WTC11 (cell line): ENCODE measurements around the gene CAPRIN1. TPM values are rescaled to one million over a fixed set of nuclear protein-coding genes. Genes with fewer than 3 reads are reported as not detected.
A peak's percentile ranks its signal among the peaks of the same experiment; 100 is the strongest.

ENCODE experiments used
- AFF4 ChIP-seq: sonication (generic); formaldehyde crosslinking; IDR thresholded peaks from 2 replicates; pipeline ENCODE4 v1.8.1; 2023; ENCODE audit warnings: mild to moderate bottlenecking, missing genetic modification reagents, borderline replicate concordance
- CBFB ChIP-seq: sonication (generic); formaldehyde crosslinking; IDR thresholded peaks from 2 replicates; pipeline ENCODE4 v1.8.1; 2022; ENCODE audit warnings: mild to moderate bottlenecking, low read depth, missing genetic modification reagents
- CREB1 ChIP-seq: sonication (generic); formaldehyde crosslinking; IDR thresholded peaks from 2 replicates; pipeline ENCODE4 v1.8.0; 2023; ENCODE audit warnings: mild to moderate bottlenecking, missing genetic modification reagents
- CTCF ChIP-seq: fragments of 200-600 bp; IDR thresholded peaks from 2 replicates; pipeline ENCODE4 v1.8.0; 2022; ENCODE audit warnings: antibody characterized with exemption
- ELF4 ChIP-seq: sonication (generic); formaldehyde crosslinking; IDR thresholded peaks from 2 replicates; pipeline ENCODE4 v1.8.1; 2022; ENCODE audit warnings: low read depth, mild to moderate bottlenecking, moderate library complexity, missing genetic modification reagents
- FOXP1 ChIP-seq: sonication (generic); formaldehyde crosslinking; IDR thresholded peaks from 2 replicates; pipeline ENCODE4 v1.8.0; 2022; ENCODE audit warnings: missing genetic modification reagents, mild to moderate bottlenecking, moderate library complexity, borderline replicate concordance
- NFE2L1 ChIP-seq: sonication (generic); formaldehyde crosslinking; IDR thresholded peaks from 2 replicates; pipeline ENCODE4 v1.8.1; 2023; ENCODE audit warnings: missing genetic modification reagents
- NR1H2 ChIP-seq: sonication (generic); formaldehyde crosslinking; IDR thresholded peaks from 2 replicates; pipeline ENCODE4 v1.9.0; 2021; ENCODE audit warnings: mild to moderate bottlenecking, moderate library complexity, missing genetic modification reagents
- NR2C2 ChIP-seq: sonication (generic); formaldehyde crosslinking; IDR thresholded peaks from 2 replicates; pipeline ENCODE4 v1.8.0; 2022; ENCODE audit warnings: mild to moderate bottlenecking, missing genetic modification reagents
- OVOL2 ChIP-seq: fragments of 250-450 bp; sonication (Bioruptor Pico); IDR thresholded peaks from 2 replicates; pipeline ENCODE4 v1.9.0; 2021; ENCODE audit warnings: mild to moderate bottlenecking, borderline replicate concordance
- PREB ChIP-seq: sonication (generic); formaldehyde crosslinking; IDR thresholded peaks from 2 replicates; pipeline ENCODE4 v1.8.1; 2022; ENCODE audit warnings: mild to moderate bottlenecking, missing genetic modification reagents, moderate library complexity, borderline replicate concordance
- SP1 ChIP-seq: sonication (generic); formaldehyde crosslinking; conservative IDR thresholded peaks from 2 replicates; pipeline ENCODE4 v1.8.1; 2022; ENCODE audit warnings: missing genetic modification reagents
- TCF7 ChIP-seq: sonication (generic); formaldehyde crosslinking; IDR thresholded peaks from 2 replicates; pipeline ENCODE4 v1.8.0; 2022; ENCODE audit warnings: mild to moderate bottlenecking, low read depth, missing genetic modification reagents, moderate library complexity
- TEAD4 ChIP-seq: sonication (generic); formaldehyde crosslinking; IDR thresholded peaks from 2 replicates; pipeline ENCODE4 v1.8.0; 2022; ENCODE audit warnings: mild to moderate bottlenecking, missing genetic modification reagents
- TP53 ChIP-seq: sonication (generic); formaldehyde crosslinking; IDR thresholded peaks from 2 replicates; pipeline ENCODE4 v1.8.1; 2023; ENCODE audit warnings: mild to moderate bottlenecking, missing genetic modification reagents
- ZNF121 ChIP-seq: sonication (generic); formaldehyde crosslinking; IDR thresholded peaks from 2 replicates; pipeline ENCODE4 v1.8.0; 2023; ENCODE audit warnings: missing genetic modification reagents
- ZNF317 ChIP-seq: sonication (generic); formaldehyde crosslinking; IDR thresholded peaks from 2 replicates; pipeline ENCODE4 v1.8.1; 2023; ENCODE audit warnings: low read depth, mild to moderate bottlenecking, moderate library complexity, missing genetic modification reagents, borderline replicate concordance
- ZNF671 ChIP-seq: fragments of 250-450 bp; sonication (Bioruptor Pico); IDR thresholded peaks from 2 replicates; pipeline ENCODE4 v1.8.0; 2021; ENCODE audit warnings: mild to moderate bottlenecking
- total RNA-seq: library from RNA; stranded (reverse); gene quantifications from 3 replicates; pipeline ENCODE4 v1.2.3, GENCODE V29; 2021
- TF ChIP-seq, protein P1 (sequence below): sonication (generic); formaldehyde crosslinking; conservative IDR thresholded peaks from 2 replicates; pipeline ENCODE4 v1.8.1; 2023; ENCODE audit warnings: mild to moderate bottlenecking, low read depth, missing genetic modification reagents, moderate library complexity
- TF ChIP-seq, protein P2 (sequence below): sonication (generic); formaldehyde crosslinking; IDR thresholded peaks from 2 replicates; pipeline ENCODE4 v1.8.0; 2023; ENCODE audit warnings: missing genetic modification reagents
- TF ChIP-seq, protein P3 (sequence below): fragments of 250-450 bp; sonication (Bioruptor Pico); conservative IDR thresholded peaks from 2 replicates; pipeline ENCODE4 v1.9.0; 2021; ENCODE audit warnings: mild to moderate bottlenecking

The CAPRIN1 gene
- total RNA-seq, 1 experiment from 2014 or later: 288 TPM

GRCh38 chr11:34105079-34105956 lies 53.8 kb downstream of the CAPRIN1 start, which contains the start of gene NAT10 (continued):
- TF ChIP-seq AFF4 (CRISPR knock-in tag): no peak
- TF ChIP-seq ZNF121 (CRISPR knock-in tag): no peak
- no peak for TF ChIP-seq TEAD4 (CRISPR knock-in tag)
- TF ChIP-seq TCF7 (CRISPR knock-in tag): no peak
- TF ChIP-seq, protein P1, sequence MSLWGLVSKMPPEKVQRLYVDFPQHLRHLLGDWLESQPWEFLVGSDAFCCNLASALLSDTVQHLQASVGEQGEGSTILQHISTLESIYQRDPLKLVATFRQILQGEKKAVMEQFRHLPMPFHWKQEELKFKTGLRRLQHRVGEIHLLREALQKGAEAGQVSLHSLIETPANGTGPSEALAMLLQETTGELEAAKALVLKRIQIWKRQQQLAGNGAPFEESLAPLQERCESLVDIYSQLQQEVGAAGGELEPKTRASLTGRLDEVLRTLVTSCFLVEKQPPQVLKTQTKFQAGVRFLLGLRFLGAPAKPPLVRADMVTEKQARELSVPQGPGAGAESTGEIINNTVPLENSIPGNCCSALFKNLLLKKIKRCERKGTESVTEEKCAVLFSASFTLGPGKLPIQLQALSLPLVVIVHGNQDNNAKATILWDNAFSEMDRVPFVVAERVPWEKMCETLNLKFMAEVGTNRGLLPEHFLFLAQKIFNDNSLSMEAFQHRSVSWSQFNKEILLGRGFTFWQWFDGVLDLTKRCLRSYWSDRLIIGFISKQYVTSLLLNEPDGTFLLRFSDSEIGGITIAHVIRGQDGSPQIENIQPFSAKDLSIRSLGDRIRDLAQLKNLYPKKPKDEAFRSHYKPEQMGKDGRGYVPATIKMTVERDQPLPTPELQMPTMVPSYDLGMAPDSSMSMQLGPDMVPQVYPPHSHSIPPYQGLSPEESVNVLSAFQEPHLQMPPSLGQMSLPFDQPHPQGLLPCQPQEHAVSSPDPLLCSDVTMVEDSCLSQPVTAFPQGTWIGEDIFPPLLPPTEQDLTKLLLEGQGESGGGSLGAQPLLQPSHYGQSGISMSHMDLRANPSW (CRISPR knock-in tag): no peak
- 0 out of 2 replicates have a peak, but pooled peaks have one; percentile 70 for TF ChIP-seq PREB (CRISPR knock-in tag)
- TF ChIP-seq, protein P2, sequence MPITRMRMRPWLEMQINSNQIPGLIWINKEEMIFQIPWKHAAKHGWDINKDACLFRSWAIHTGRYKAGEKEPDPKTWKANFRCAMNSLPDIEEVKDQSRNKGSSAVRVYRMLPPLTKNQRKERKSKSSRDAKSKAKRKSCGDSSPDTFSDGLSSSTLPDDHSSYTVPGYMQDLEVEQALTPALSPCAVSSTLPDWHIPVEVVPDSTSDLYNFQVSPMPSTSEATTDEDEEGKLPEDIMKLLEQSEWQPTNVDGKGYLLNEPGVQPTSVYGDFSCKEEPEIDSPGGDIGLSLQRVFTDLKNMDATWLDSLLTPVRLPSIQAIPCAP (CRISPR knock-in tag): peak; percentile 34; the same call in 1 of the 2 replicates
- TF ChIP-seq, protein P3, sequence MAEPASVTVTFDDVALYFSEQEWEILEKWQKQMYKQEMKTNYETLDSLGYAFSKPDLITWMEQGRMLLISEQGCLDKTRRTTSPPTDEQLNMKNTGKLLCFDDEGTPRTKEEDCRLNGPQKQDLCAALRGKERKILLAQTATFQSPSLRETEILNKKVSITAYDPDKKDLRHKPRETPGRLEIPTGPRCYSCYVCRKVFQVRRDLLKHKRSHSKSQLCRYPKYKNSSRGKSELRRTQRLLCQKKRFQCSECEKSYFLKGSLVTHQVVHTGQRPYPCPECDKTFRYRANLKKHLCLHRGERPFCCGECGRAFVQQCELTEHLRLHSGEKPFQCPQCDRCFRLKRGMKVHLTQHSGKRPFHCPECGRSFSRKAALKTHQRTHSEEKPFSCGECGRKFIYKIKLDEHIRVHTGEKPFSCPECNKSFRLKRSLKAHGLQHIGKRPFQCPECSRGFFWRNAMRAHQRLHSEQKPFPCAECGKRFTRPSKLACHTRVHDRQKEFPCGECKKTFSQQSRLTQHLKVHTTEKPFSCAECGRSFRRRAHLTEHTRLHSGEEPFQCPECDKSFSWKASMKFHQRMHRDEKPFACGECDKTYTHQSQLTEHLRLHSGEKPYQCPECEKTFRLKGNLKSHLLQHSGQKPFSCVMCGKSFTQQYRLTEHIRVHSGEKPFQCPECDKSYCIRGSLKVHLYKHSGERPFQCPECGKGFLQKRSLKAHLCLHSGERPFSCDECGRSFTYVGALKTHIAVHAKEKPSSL: peak; percentile 96
- TF ChIP-seq CBFB (CRISPR knock-in tag): peak; percentile 82; the same call in 1 of the 2 replicates
- TF ChIP-seq NFE2L1 (CRISPR knock-in tag): peak; percentile 44; the same call in 1 of the 2 replicates
- TF ChIP-seq ZNF671 (CRISPR knock-in tag): peak; percentile 95
- TF ChIP-seq SP1 (CRISPR knock-in tag): peak; percentile 87
- no peak for TF ChIP-seq ELF4 (CRISPR knock-in tag)
- no peak for TF ChIP-seq NR1H2 (CRISPR knock-in tag)
- no peak for TF ChIP-seq OVOL2
- no peak for TF ChIP-seq CTCF
- TF ChIP-seq TP53 (CRISPR knock-in tag): no peak
- no peak for TF ChIP-seq ZNF317 (CRISPR knock-in tag)
- TF ChIP-seq CREB1: peak; percentile 95
- no peak for TF ChIP-seq NR2C2 (CRISPR knock-in tag)
- TF ChIP-seq FOXP1: peak; percentile 67; the same call in 1 of the 2 replicates
